Smooth muscle cell (in vitro differentiated cells): ENCODE results near the gene ZFYVE19. TPM values are rescaled to one million over a fixed set of nuclear protein-coding genes. Genes with fewer than 3 reads are reported as not detected.

Source experiments
- DNase-seq: peaks from one replicate; lab custom pipeline; 2025; ENCODE audit not compliant: unreplicated experiment; lab: John Stamatoyannopoulos, UW
- H2AFZ ChIP-seq: fragments of 200-600 bp; sonication (generic); 2 replicates; pipeline ENCODE4 v1.6.0; 2016; ENCODE audit warnings: antibody characterized with exemption, low read depth, mild to moderate bottlenecking
- H3F3A ChIP-seq: fragments of 200-600 bp; sonication (generic); 2 replicates; pipeline ENCODE4 v1.6.0; 2017; ENCODE audit warnings: antibody characterized with exemption, low read depth
- H3K27ac ChIP-seq: fragments of 200-600 bp; sonication (generic); 2 replicates; pipeline ENCODE4 v1.5.1; 2016; ENCODE audit warnings: low read depth, mild to moderate bottlenecking
- H3K27me3 ChIP-seq: fragments of 200-600 bp; sonication (generic); 2 replicates; pipeline ENCODE4 v1.6.1; 2016; ENCODE audit warnings: low read depth, mild to moderate bottlenecking
- H3K36me3 ChIP-seq: fragments of 200-600 bp; sonication (generic); 2 replicates; pipeline ENCODE4 v1.5.1; 2016; ENCODE audit warnings: low read depth
- H3K4me1 ChIP-seq: fragments of 200-600 bp; sonication (generic); 2 replicates; pipeline ENCODE4 v1.5.1; 2016; ENCODE audit warnings: low read depth
- H3K4me2 ChIP-seq: fragments of 200-600 bp; sonication (generic); 2 replicates; pipeline ENCODE4 v1.6.0; 2016; ENCODE audit warnings: mild to moderate bottlenecking
- H3K4me3 ChIP-seq: fragments of 200-600 bp; sonication (generic); 2 replicates; pipeline ENCODE4 v1.5.1; 2016; ENCODE audit warnings: mild to moderate bottlenecking
- H3K79me2 ChIP-seq: fragments of 200-600 bp; sonication (generic); 2 replicates; pipeline ENCODE4 v1.6.0; 2016; ENCODE audit warnings: low read depth, mild to moderate bottlenecking
- H3K9ac ChIP-seq: fragments of 200-600 bp; sonication (generic); 2 replicates; pipeline ENCODE4 v1.6.0; 2016; ENCODE audit warnings: low read depth
- H3K9me3 ChIP-seq: fragments of 200-600 bp; sonication (generic); replicated peaks from 2 replicates; pipeline ENCODE4 v1.5.1; 2016; ENCODE audit warnings: low read depth
- H4K20me1 ChIP-seq: fragments of 200-600 bp; sonication (generic); 2 replicates; pipeline ENCODE4 v1.6.0; 2016; ENCODE audit warnings: low read depth
- WGBS: methylation state at CpG from one replicate; pipeline ENCODE4 v1.1.7; 2016; ENCODE audit warnings: low lambda C conversion rate; 5-methylcytosine and 5-hydroxymethylcytosine counted together
- polyA plus RNA-seq: library from polyadenylated mRNA; unstranded; fragments of >200 nt; fragmentation: Nextera tagmentation; extraction: Ambion mirVana; gene quantifications from 2 replicates; pipeline ENCODE4 v1.2.1, GENCODE V29; 2016
- total RNA-seq: library from RNA; depleted of rRNA; stranded (reverse); fragments of >200 nt; gene quantifications from 2 replicates; pipeline ENCODE4 v1.2.3, GENCODE V29; 2014
- TF ChIP-seq, protein P1 (sequence below): fragments of 200-600 bp; sonication (generic); IDR thresholded peaks from 2 replicates; pipeline ENCODE4 v1.5.1; 2017; ENCODE audit warnings: borderline replicate concordance, mild to moderate bottlenecking, antibody characterized with exemption; ENCODE audit not compliant: insufficient read depth, poor library complexity, severe bottlenecking

The ZFYVE19 gene
- total and polyA plus RNA-seq, 2 experiments from 2014 or later: 16.5 to 30.1 TPM

GRCh38 chr15:40832903-40833302 lies 26.0 kb downstream of the ZFYVE19 start:
- no peaks in the 10 kb centered on the region for H3K27me3 ChIP-seq
- no peaks in the 10 kb centered on the region for H4K20me1 ChIP-seq
- H3K4me2 ChIP-seq: no peak overlapping the region
- TF ChIP-seq, protein P1, sequence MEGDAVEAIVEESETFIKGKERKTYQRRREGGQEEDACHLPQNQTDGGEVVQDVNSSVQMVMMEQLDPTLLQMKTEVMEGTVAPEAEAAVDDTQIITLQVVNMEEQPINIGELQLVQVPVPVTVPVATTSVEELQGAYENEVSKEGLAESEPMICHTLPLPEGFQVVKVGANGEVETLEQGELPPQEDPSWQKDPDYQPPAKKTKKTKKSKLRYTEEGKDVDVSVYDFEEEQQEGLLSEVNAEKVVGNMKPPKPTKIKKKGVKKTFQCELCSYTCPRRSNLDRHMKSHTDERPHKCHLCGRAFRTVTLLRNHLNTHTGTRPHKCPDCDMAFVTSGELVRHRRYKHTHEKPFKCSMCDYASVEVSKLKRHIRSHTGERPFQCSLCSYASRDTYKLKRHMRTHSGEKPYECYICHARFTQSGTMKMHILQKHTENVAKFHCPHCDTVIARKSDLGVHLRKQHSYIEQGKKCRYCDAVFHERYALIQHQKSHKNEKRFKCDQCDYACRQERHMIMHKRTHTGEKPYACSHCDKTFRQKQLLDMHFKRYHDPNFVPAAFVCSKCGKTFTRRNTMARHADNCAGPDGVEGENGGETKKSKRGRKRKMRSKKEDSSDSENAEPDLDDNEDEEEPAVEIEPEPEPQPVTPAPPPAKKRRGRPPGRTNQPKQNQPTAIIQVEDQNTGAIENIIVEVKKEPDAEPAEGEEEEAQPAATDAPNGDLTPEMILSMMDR: no peak
- no peak overlapping the region for H2AFZ ChIP-seq
- H3K9me3 ChIP-seq: no peaks in the 10 kb centered on the region
- no peak overlapping the region for H3K9ac ChIP-seq
- no peak for DNase-seq
- H3K27ac ChIP-seq: no peak overlapping the region
- no peaks in the 10 kb centered on the region for H3K4me1 ChIP-seq
- H3F3A ChIP-seq: no peaks in the 10 kb centered on the region
- H3K36me3 ChIP-seq: no peaks in the 10 kb centered on the region
- no peaks in the 10 kb centered on the region for H3K79me2 ChIP-seq
- H3K4me3 ChIP-seq: no peak overlapping the region

- Histone ChIP-seq H3K4me2 (no peak overlapping the region), H3K27me3 (no peaks in the 10 kb centered on the region), H3K4me1 (no peaks in the 10 kb centered on the region), H3K79me2 (no peaks in the 10 kb centered on the region), H3K36me3 (no peaks in the 10 kb centered on the region), H2AFZ (no peak overlapping the region), H3K4me3 (no peak overlapping the region), H3K27ac (no peak overlapping the region), H3F3A (no peaks in the 10 kb centered on the region), H4K20me1 (no peaks in the 10 kb centered on the region), H3K9me3 (no peaks in the 10 kb centered on the region), H3K9ac (no peak overlapping the region)
- WGBS: 97% methylated on average over 1 of the region's 1 CpG
- no peak for DNase-seq
- TF ChIP-seq, protein P1: no peak
These were observed 29.1 kb downstream of the ZFYVE19 start for GRCh38 chr15:40836020-40836419.

GRCh38 chr15:40838756-40839155 lies 31.9 kb downstream of the ZFYVE19 start:
- Histone ChIP-seq H4K20me1 (no peaks in the 10 kb centered on the region), H3K27me3 (no peaks in the 10 kb centered on the region), H3F3A (no peaks in the 10 kb centered on the region), H3K4me3 (no peak overlapping the region), H3K79me2 (no peaks in the 10 kb centered on the region), H3K4me1 (no peaks in the 10 kb centered on the region), H3K9ac (no peak overlapping the region), H2AFZ (no peak overlapping the region), H3K36me3 (no peaks in the 10 kb centered on the region), H3K9me3 (no peaks in the 10 kb centered on the region), H3K27ac (no peak overlapping the region), H3K4me2 (no peak overlapping the region)
- DNase-seq: no peak
- TF ChIP-seq, protein P1: no peak
- WGBS: 86% methylated on average over 5 of the region's 5 CpGs

GRCh38 chr15:40841741-40842140 lies 34.9 kb downstream of the ZFYVE19 start:
- TF ChIP-seq, protein P1: no peak
- no peaks in the 10 kb centered on the region for H3F3A ChIP-seq
- WGBS: 88% methylated on average over 2 of the region's 2 CpGs
- no peaks in the 10 kb centered on the region for H4K20me1 ChIP-seq
- no peaks in the 10 kb centered on the region for H3K4me1 ChIP-seq
- no peak overlapping the region for H3K9ac ChIP-seq
- no peak overlapping the region for H2AFZ ChIP-seq
- H3K79me2 ChIP-seq: peaks cover 4% of the 10 kb centered on the region
- no peaks in the 10 kb centered on the region for H3K9me3 ChIP-seq
- no peaks in the 10 kb centered on the region for H3K36me3 ChIP-seq
- no peak for DNase-seq
- no peak overlapping the region for H3K4me2 ChIP-seq
- H3K27ac ChIP-seq: no peak overlapping the region
- H3K4me3 ChIP-seq: no peak overlapping the region
- no peaks in the 10 kb centered on the region for H3K27me3 ChIP-seq
